Endothelial cell of umbilical vein (primary cell): ENCODE results near the gene GAR1. TPM values are rescaled to one million over a fixed set of nuclear protein-coding genes. Genes with fewer than 3 reads are reported as not detected.

Experiments
- BruUV-seq: library from RNA; stranded (reverse); fragments of 400-500 nt; replicated peaks from 2 replicates; lab custom pipeline; 2021; lab: Mats Ljungman, UMichigan
- CTCF ChIA-PET: fragments of 300-600, 350-600 bp; sonication (Branson Sonifier 250); formaldehyde crosslinking; loops from one replicate; lab custom pipeline; 2021; ENCODE audit warnings: antibody characterized with exemption, inconsistent platforms; lab: Charles Lee
- POLR2A ChIA-PET: fragments of 300-600, 350-600 bp; sonication (Branson Sonifier 250); formaldehyde crosslinking; loops from one replicate; lab custom pipeline; 2021; ENCODE audit warnings: antibody characterized with exemption, inconsistent platforms; lab: Charles Lee
- DNase-seq: peaks from one replicate; pipeline ENCODE4 v3.0.0-alpha.2; 2011; ENCODE audit warnings: low read depth, low spot score
- FAIRE-seq: peaks from 2 replicates; lab custom pipeline; 2011; peaks lifted over from hg19 to GRCh38; lab: Jason Lieb, UNC
- H2AFZ ChIP-seq: 2 replicates; pipeline ENCODE4 v1.6.0; 2012; ENCODE audit warnings: low read depth, low read length, control low read depth, inconsistent platforms
- H3K27ac ChIP-seq: 2 replicates; pipeline ENCODE4 v1.5.1; 2011; ENCODE audit warnings: low read depth, mild to moderate bottlenecking, control low read depth, low read length, moderate library complexity; ENCODE audit not compliant: insufficient read depth
- H3K27me3 ChIP-seq, 2 experiments: 2 replicates each; pipeline versions ENCODE4 v1.6.0 to v1.6.1; 2011; ENCODE audit warnings: low read length in 2 of 2, mixed read lengths in 1 of 2; ENCODE audit not compliant: control insufficient read depth in 2 of 2, insufficient read depth in 2 of 2
- H3K36me3 ChIP-seq, 2 experiments: 2 replicates in 1 of 2; 3 replicates in 1 of 2; pipeline ENCODE4 v1.5.1; 2011; ENCODE audit warnings: low read length in 2 of 2, mild to moderate bottlenecking in 1 of 2, moderate library complexity in 1 of 2; ENCODE audit not compliant: control insufficient read depth in 2 of 2, insufficient read depth in 2 of 2; ENCODE audit errors: extremely low read depth in 1 of 2
- H3K4me1 ChIP-seq: 3 replicates; pipeline ENCODE4 v1.5.1; 2011; ENCODE audit warnings: mild to moderate bottlenecking, low read length; ENCODE audit not compliant: control insufficient read depth, insufficient read depth; ENCODE audit errors: extremely low read depth
- H3K4me2 ChIP-seq: 2 replicates; pipeline ENCODE4 v1.6.1; 2011; ENCODE audit warnings: low read length, control low read depth, mixed read lengths; ENCODE audit not compliant: insufficient read depth
- H3K4me3 ChIP-seq, 3 experiments: fragments of 200-600 bp in 1 of 3; sonication (generic), shearing (Covaris generic) in 1 of 3; replicated peaks in 1 of 3; 2 replicates each; pipeline ENCODE4 v1.5.1; 2011 to 2016; ENCODE audit warnings: control low read depth in 3 of 3, low read length in 3 of 3, mild to moderate bottlenecking in 2 of 3, inconsistent platforms in 1 of 3, low read depth in 1 of 3, moderate library complexity in 1 of 3; ENCODE audit not compliant: insufficient read depth in 1 of 3
- H3K79me2 ChIP-seq: 2 replicates; pipeline ENCODE4 v1.6.0; 2012; ENCODE audit warnings: low read length, inconsistent platforms; ENCODE audit not compliant: control insufficient read depth, insufficient read depth
- H3K9ac ChIP-seq: replicated peaks from 2 replicates; pipeline ENCODE3; 2011; ENCODE audit warnings: low read length, control low read depth; ENCODE audit not compliant: insufficient read depth; ENCODE audit errors: extremely low read depth
- H3K9me1 ChIP-seq: replicated peaks from 3 replicates; pipeline ENCODE4 v1.6.0; 2011; ENCODE audit warnings: mild to moderate bottlenecking, low read length; ENCODE audit not compliant: control insufficient read depth, insufficient read depth; ENCODE audit errors: extremely low read depth
- H3K9me3 ChIP-seq: replicated peaks from 2 replicates; pipeline ENCODE4 v1.5.1; 2012; ENCODE audit warnings: low read length, inconsistent platforms; ENCODE audit not compliant: control insufficient read depth, insufficient read depth
- H4K20me1 ChIP-seq: replicated peaks from 2 replicates; pipeline ENCODE3; 2011; ENCODE audit warnings: mild to moderate bottlenecking, low read length; ENCODE audit not compliant: control insufficient read depth, insufficient read depth; ENCODE audit errors: extremely low read depth
- CTCF ChIP-seq, 2 donors: IDR thresholded peaks; 1 replicate in 1 of 2; 2 replicates in 1 of 2; pipeline ENCODE4 v1.5.1; 2011; ENCODE audit warnings: low read length in 2 of 2, mild to moderate bottlenecking in 2 of 2, moderate library complexity in 2 of 2, control low read depth in 1 of 2, inconsistent platforms in 1 of 2, low read depth in 1 of 2; ENCODE audit not compliant: insufficient read depth in 1 of 2; ENCODE audit errors: extremely low read depth in 1 of 2
- EZH2 ChIP-seq: IDR thresholded peaks from 2 replicates; pipeline ENCODE4 v1.6.1; 2012; ENCODE audit warnings: borderline replicate concordance, low read depth, mild to moderate bottlenecking, moderate library complexity, low read length, inconsistent platforms; ENCODE audit not compliant: severe bottlenecking
- FOS ChIP-seq: IDR thresholded peaks from 2 replicates; pipeline ENCODE4 v1.6.1; 2011; ENCODE audit warnings: mild to moderate bottlenecking, low read length, moderate library complexity, borderline replicate concordance; ENCODE audit not compliant: insufficient read depth
- MAX ChIP-seq: IDR thresholded peaks from 2 replicates; pipeline ENCODE4 v1.6.1; 2011; ENCODE audit not compliant: insufficient read depth, insufficient read length
- MYC ChIP-seq: IDR thresholded peaks from one replicate; pipeline ENCODE4 v1.6.1; 2011; ENCODE audit warnings: mild to moderate bottlenecking, low read depth, low read length
- POLR2A ChIP-seq: IDR thresholded peaks from 2 replicates; pipeline ENCODE4 v1.6.1; 2012; ENCODE audit warnings: low read depth, mild to moderate bottlenecking, control low read depth, low read length
- POLR2AphosphoS5 ChIP-seq: IDR thresholded peaks from 2 replicates; pipeline ENCODE4 v1.6.1; 2012; ENCODE audit warnings: low read depth, mild to moderate bottlenecking, control low read depth, low read length, moderate library complexity; ENCODE audit not compliant: insufficient read depth
- dilution Hi-C: fragments of 300-500 bp; cut with MboI; formaldehyde crosslinking; loops from one replicate; pipeline ENCODE4 v1.15.0; 2019; ENCODE audit warnings: low sequenced_read_pairs; ENCODE audit not compliant: extremely low pct_ligation_motif_present
- intact Hi-C: fragments of 100-400 bp; cut with micrococcal nuclease; formaldehyde crosslinking; loops from one replicate; pipeline ENCODE4 v1.10.0; 2022
- polyA plus RNA-seq, 4 experiments: library from polyadenylated mRNA; depleted of rRNA in 3 of 4; stranded (reverse) in 3 of 4; unstranded in 1 of 4; fragments of >200 nt; gene quantifications; 2 replicates each; pipeline versions ENCODE4 v1.2.1 to v1.2.3, GENCODE V29; 2011 to 2012; ENCODE audit warnings: missing spikeins in 1 of 4
- total RNA-seq: library from RNA; stranded (reverse); gene quantifications from 2 replicates; pipeline ENCODE4 v1.2.3, GENCODE V29; 2021

The GAR1 gene
- total and polyA plus RNA-seq, 2 donors (not counting 3 experiments of a cell fraction or from before 2014, with no cell fraction given) = 12.7 to 29.1 TPM

GRCh38 chr4:109816082-109816442 is 500 bp downstream of the GAR1 start:
- DNase-seq (no peak), FAIRE-seq (no peak)
- H4K20me1 ChIP-seq = no peaks in the 10 kb centered on the region
- H3K9me1 ChIP-seq = no peaks in the 10 kb centered on the region
- H3K4me3 ChIP-seq = peak overlapping the region; percentile 35 to 92 (median 70)
- H3K4me2 ChIP-seq = peak overlapping the region; percentile 87
- ChIA-PET POLR2A (no interaction called here), CTCF (interaction anchor here (0.9 to 1.2 kb wide), 2 partner anchors 388 to 389 kb away, joined by 4 to 6 read pairs; no protein-coding TSS in a partner anchor)
- intact Hi-C loops (loop anchor here (10.0 kb wide), 1 partner anchor 1141 kb away; no protein-coding TSS in a partner anchor), dilution Hi-C loops (no loop called here)
- peak overlapping the region; percentile 76 for H2AFZ ChIP-seq
- no peak for TF ChIP-seq POLR2AphosphoS5
- no peak for TF ChIP-seq FOS
- no peak for TF ChIP-seq MAX
- TF ChIP-seq CTCF (IDR thresholded peaks at IDR 0.05; ENCODE audit: extremely low read depth in 1 of 2, insufficient read depth in 1 of 2, low read depth in 1 of 2, low read length in 2 of 2) = no peak
- TF ChIP-seq MYC = no peak
- TF ChIP-seq EZH2 = no peak
- TF ChIP-seq POLR2A = no peak
- BruUV-seq = no TSS peak
- peak overlapping the region; percentile 68 for H3K9ac ChIP-seq
- peaks cover 0 to 10% of the 10 kb centered on the region in 2 experiments for H3K36me3 ChIP-seq
- H3K27ac ChIP-seq = peak overlapping the region; percentile 67
- no peaks in the 10 kb centered on the region for H3K27me3 ChIP-seq
- H3K79me2 ChIP-seq = peaks cover 28% of the 10 kb centered on the region
- peaks cover 13% of the 10 kb centered on the region for H3K4me1 ChIP-seq
- H3K9me3 ChIP-seq = no peaks in the 10 kb centered on the region
